ENCODE data around the gene STK11. TPM values are rescaled to one million over a fixed set of nuclear protein-coding genes. Genes with fewer than 3 reads are reported as not detected.
A peak's percentile ranks its signal among the peaks of the same experiment; 100 is the strongest.

STK11 gene
- total and polyA plus RNA-seq, 2 experiments from 2014 or later, result 19.4 to 96.5 TPM

DNA sequence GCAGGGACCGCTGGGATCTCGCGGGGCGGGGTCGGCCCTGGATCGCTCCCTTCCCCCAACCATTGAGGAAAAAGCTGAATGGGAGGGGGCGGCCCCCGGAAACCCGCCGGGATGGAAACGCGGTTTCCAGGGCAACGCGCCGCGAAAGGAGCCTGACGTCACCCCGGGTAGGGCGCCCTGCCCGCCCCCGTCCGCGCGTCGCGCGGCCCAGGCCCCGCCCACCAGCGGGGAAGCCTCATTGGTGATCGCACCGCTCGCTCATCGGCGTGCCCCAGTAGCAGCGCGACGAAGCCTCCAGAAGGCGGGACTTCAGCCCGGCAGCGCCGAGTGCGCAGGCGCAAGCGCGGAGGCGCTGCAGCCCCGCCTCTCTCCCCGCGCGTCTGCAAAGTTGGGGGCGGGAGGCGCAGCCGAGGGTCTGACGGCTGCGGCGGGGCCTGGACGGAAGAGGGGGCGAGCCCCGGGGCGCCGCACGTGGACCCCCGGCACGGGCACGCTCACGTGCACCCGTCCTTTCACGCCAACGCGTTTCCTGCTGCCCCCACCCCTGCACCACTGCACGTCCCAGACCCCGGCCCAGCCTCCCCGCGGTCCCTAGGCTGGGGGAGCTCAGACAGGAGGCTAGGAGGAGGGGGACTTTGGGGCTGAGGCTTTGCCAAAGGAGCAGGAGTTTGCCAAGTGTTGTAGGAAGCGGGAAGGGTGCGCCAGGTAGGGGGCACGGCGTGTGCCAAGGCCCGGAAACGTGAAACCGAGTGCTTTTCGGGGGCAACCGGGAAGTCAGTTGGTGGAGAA, 55.4 kb downstream of the STK11 start:
- H3F3A ChIP-seq (replicated peaks; ENCODE audit: low read depth), result peaks cover 69% of the 10 kb centered on the region
- Mint-ChIP-seq H3K27ac (peak overlapping the region; percentile 94), H3K27me3 (ENCODE audit: insufficient read depth, low read depth, poor library complexity) (peaks cover 38% of the 10 kb centered on the region), H3K4me3 (peak overlapping the region; percentile 92), H3K9me3 (no peaks in the 10 kb centered on the region; the same call in 1 of the 3 replicates), H3K4me1 (peaks cover 65% of the 10 kb centered on the region), H3K36me3 (ENCODE audit: low read depth) (peaks cover 39% of the 10 kb centered on the region)
- H3K27me3 ChIP-seq (ENCODE audit: insufficient read depth), result no peaks in the 10 kb centered on the region
- peaks cover 14% of the 10 kb centered on the region for H3K79me2 ChIP-seq (replicated peaks; ENCODE audit: insufficient read depth)
- 0 out of 2 replicates have a peak overlapping the region, but pooled peaks have one; percentile 52 for H2AFZ ChIP-seq
- peaks cover 61% of the 10 kb centered on the region for H3K4me1 ChIP-seq (ENCODE audit: insufficient read depth)
- peak overlapping the region; percentile 94 for H3K27ac ChIP-seq (ENCODE audit: low read depth)
- DNase-seq (ENCODE audit: low spot score), result peak; percentile 97
- peak; percentile 93 for TF ChIP-seq CREB1 (CRISPR knock-in tag; IDR thresholded peaks at IDR 0.05; ENCODE audit: low read depth)
- TF ChIP-seq, protein P1, sequence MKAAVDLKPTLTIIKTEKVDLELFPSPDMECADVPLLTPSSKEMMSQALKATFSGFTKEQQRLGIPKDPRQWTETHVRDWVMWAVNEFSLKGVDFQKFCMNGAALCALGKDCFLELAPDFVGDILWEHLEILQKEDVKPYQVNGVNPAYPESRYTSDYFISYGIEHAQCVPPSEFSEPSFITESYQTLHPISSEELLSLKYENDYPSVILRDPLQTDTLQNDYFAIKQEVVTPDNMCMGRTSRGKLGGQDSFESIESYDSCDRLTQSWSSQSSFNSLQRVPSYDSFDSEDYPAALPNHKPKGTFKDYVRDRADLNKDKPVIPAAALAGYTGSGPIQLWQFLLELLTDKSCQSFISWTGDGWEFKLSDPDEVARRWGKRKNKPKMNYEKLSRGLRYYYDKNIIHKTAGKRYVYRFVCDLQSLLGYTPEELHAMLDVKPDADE (IDR thresholded peaks at IDR 0.05), result 0 out of 2 replicates have a peak, but pooled peaks have one; percentile 17
- TF ChIP-seq, protein P2, sequence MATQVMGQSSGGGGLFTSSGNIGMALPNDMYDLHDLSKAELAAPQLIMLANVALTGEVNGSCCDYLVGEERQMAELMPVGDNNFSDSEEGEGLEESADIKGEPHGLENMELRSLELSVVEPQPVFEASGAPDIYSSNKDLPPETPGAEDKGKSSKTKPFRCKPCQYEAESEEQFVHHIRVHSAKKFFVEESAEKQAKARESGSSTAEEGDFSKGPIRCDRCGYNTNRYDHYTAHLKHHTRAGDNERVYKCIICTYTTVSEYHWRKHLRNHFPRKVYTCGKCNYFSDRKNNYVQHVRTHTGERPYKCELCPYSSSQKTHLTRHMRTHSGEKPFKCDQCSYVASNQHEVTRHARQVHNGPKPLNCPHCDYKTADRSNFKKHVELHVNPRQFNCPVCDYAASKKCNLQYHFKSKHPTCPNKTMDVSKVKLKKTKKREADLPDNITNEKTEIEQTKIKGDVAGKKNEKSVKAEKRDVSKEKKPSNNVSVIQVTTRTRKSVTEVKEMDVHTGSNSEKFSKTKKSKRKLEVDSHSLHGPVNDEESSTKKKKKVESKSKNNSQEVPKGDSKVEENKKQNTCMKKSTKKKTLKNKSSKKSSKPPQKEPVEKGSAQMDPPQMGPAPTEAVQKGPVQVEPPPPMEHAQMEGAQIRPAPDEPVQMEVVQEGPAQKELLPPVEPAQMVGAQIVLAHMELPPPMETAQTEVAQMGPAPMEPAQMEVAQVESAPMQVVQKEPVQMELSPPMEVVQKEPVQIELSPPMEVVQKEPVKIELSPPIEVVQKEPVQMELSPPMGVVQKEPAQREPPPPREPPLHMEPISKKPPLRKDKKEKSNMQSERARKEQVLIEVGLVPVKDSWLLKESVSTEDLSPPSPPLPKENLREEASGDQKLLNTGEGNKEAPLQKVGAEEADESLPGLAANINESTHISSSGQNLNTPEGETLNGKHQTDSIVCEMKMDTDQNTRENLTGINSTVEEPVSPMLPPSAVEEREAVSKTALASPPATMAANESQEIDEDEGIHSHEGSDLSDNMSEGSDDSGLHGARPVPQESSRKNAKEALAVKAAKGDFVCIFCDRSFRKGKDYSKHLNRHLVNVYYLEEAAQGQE (IDR thresholded peaks at IDR 0.05; ENCODE audit: unreplicated experiment), result no peak
- 0 out of 2 replicates have a peak, but pooled peaks have one; percentile 44 for TF ChIP-seq POLR2AphosphoS5 (IDR thresholded peaks at IDR 0.05; ENCODE audit: low read depth)
- H3K9me2 ChIP-seq (ENCODE audit: insufficient read depth), result no peaks in the 10 kb centered on the region
- H4K20me1 ChIP-seq (replicated peaks; ENCODE audit: insufficient read depth), result peaks cover 20% of the 10 kb centered on the region
- H3K36me3 ChIP-seq (ENCODE audit: insufficient read depth), result peaks cover 7% of the 10 kb centered on the region
- H3K4me3 ChIP-seq, result peak overlapping the region; percentile 95
- H3K4me2 ChIP-seq, result peak overlapping the region; percentile 100
- peak; percentile 49 for ATAC-seq

DNA sequence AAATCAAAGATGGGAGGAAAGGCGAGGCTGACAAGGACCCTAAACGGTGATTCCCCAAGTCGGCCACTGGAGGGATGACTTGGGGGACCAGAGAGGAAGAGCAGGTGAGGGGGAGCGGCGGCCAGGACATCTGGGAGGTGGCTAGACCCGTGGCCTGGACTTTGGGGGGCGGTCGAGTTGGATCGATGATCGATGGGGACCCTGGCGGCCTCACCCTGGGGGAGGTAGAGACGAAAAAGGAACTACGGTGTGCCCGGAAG, 55.9 kb downstream of the STK11 start:
- peaks cover 34% of the 10 kb centered on the region for H3K36me3 Mint-ChIP-seq (ENCODE audit: low read depth)
- no peaks in the 10 kb centered on the region; the same call in 1 of the 3 replicates for H3K9me3 Mint-ChIP-seq
- peaks cover 60% of the 10 kb centered on the region for H3K4me1 Mint-ChIP-seq
- ATAC-seq (peak; percentile 3), DNase-seq (ENCODE audit: low spot score) (peak; percentile 88)
- peaks cover 20% of the 10 kb centered on the region for H4K20me1 ChIP-seq (replicated peaks; ENCODE audit: insufficient read depth)
- peaks cover 65% of the 10 kb centered on the region for H3F3A ChIP-seq (replicated peaks; ENCODE audit: low read depth)
- H2AFZ ChIP-seq, result no peak overlapping the region
- H3K4me1 ChIP-seq (ENCODE audit: insufficient read depth), result peaks cover 61% of the 10 kb centered on the region
- peak overlapping the region; percentile 100 for H3K4me2 ChIP-seq
- H3K4me3 ChIP-seq, result peak overlapping the region; percentile 95
- H3K27ac Mint-ChIP-seq, result peak overlapping the region; percentile 94
- peaks cover 14% of the 10 kb centered on the region for H3K79me2 ChIP-seq (replicated peaks; ENCODE audit: insufficient read depth)
- no peaks in the 10 kb centered on the region for H3K9me2 ChIP-seq (ENCODE audit: insufficient read depth)
- TF ChIP-seq, protein P3, sequence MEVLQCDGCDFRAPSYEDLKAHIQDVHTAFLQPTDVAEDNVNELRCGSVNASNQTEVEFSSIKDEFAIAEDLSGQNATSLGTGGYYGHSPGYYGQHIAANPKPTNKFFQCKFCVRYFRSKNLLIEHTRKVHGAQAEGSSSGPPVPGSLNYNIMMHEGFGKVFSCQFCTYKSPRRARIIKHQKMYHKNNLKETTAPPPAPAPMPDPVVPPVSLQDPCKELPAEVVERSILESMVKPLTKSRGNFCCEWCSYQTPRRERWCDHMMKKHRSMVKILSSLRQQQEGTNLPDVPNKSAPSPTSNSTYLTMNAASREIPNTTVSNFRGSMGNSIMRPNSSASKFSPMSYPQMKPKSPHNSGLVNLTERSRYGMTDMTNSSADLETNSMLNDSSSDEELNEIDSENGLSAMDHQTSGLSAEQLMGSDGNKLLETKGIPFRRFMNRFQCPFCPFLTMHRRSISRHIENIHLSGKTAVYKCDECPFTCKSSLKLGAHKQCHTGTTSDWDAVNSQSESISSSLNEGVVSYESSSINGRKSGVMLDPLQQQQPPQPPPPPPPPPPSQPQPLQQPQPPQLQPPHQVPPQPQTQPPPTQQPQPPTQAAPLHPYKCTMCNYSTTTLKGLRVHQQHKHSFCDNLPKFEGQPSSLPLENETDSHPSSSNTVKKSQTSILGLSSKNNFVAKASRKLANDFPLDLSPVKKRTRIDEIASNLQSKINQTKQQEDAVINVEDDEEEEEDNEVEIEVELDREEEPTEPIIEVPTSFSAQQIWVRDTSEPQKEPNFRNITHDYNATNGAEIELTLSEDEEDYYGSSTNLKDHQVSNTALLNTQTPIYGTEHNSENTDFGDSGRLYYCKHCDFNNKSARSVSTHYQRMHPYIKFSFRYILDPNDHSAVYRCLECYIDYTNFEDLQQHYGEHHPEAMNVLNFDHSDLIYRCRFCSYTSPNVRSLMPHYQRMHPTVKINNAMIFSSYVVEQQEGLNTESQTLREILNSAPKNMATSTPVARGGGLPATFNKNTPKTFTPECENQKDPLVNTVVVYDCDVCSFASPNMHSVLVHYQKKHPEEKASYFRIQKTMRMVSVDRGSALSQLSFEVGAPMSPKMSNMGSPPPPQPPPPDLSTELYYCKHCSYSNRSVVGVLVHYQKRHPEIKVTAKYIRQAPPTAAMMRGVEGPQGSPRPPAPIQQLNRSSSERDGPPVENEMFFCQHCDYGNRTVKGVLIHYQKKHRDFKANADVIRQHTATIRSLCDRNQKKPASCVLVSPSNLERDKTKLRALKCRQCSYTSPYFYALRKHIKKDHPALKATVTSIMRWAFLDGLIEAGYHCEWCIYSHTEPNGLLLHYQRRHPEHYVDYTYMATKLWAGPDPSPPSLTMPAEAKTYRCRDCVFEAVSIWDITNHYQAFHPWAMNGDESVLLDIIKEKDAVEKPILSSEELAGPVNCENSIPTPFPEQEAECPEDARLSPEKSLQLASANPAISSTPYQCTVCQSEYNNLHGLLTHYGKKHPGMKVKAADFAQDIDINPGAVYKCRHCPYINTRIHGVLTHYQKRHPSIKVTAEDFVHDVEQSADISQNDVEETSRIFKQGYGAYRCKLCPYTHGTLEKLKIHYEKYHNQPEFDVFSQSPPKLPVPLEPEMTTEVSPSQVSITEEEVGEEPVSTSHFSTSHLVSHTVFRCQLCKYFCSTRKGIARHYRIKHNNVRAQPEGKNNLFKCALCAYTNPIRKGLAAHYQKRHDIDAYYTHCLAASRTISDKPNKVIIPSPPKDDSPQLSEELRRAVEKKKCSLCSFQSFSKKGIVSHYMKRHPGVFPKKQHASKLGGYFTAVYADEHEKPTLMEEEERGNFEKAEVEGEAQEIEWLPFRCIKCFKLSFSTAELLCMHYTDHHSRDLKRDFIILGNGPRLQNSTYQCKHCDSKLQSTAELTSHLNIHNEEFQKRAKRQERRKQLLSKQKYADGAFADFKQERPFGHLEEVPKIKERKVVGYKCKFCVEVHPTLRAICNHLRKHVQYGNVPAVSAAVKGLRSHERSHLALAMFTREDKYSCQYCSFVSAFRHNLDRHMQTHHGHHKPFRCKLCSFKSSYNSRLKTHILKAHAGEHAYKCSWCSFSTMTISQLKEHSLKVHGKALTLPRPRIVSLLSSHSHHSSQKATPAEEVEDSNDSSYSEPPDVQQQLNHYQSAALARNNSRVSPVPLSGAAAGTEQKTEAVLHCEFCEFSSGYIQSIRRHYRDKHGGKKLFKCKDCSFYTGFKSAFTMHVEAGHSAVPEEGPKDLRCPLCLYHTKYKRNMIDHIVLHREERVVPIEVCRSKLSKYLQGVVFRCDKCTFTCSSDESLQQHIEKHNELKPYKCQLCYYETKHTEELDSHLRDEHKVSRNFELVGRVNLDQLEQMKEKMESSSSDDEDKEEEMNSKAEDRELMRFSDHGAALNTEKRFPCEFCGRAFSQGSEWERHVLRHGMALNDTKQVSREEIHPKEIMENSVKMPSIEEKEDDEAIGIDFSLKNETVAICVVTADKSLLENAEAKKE (CRISPR knock-in tag; IDR thresholded peaks at IDR 0.05), result no peak
- TF ChIP-seq, protein P4, sequence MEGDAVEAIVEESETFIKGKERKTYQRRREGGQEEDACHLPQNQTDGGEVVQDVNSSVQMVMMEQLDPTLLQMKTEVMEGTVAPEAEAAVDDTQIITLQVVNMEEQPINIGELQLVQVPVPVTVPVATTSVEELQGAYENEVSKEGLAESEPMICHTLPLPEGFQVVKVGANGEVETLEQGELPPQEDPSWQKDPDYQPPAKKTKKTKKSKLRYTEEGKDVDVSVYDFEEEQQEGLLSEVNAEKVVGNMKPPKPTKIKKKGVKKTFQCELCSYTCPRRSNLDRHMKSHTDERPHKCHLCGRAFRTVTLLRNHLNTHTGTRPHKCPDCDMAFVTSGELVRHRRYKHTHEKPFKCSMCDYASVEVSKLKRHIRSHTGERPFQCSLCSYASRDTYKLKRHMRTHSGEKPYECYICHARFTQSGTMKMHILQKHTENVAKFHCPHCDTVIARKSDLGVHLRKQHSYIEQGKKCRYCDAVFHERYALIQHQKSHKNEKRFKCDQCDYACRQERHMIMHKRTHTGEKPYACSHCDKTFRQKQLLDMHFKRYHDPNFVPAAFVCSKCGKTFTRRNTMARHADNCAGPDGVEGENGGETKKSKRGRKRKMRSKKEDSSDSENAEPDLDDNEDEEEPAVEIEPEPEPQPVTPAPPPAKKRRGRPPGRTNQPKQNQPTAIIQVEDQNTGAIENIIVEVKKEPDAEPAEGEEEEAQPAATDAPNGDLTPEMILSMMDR (conservative IDR thresholded peaks at IDR 0.05; ENCODE audit: low read depth in 2 of 2), result peak; percentile 35 to 39
- peak overlapping the region; percentile 92 for H3K27ac ChIP-seq (ENCODE audit: low read depth)
- H3K27me3 ChIP-seq (ENCODE audit: insufficient read depth), result no peaks in the 10 kb centered on the region
- H3K4me3 Mint-ChIP-seq, result peak overlapping the region; percentile 92
- peaks cover 38% of the 10 kb centered on the region for H3K27me3 Mint-ChIP-seq (ENCODE audit: insufficient read depth, low read depth, poor library complexity)
- 0 out of 2 replicates have a peak, but pooled peaks cover 2% of the 10 kb centered on the region for H3K36me3 ChIP-seq (ENCODE audit: insufficient read depth)

Measured in GM23338 (cell line).